SHP77 treated with DMSO at 0.1 percent for 48 hours (cell line): Measurements from ENCODE around the gene RAB19.

Experiments used
- DNase-seq: peaks from one replicate; lab custom pipeline; 2025; lab: John Stamatoyannopoulos, UW

RAB19 gene, protein sequence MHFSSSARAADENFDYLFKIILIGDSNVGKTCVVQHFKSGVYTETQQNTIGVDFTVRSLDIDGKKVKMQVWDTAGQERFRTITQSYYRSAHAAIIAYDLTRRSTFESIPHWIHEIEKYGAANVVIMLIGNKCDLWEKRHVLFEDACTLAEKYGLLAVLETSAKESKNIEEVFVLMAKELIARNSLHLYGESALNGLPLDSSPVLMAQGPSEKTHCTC

DNA sequence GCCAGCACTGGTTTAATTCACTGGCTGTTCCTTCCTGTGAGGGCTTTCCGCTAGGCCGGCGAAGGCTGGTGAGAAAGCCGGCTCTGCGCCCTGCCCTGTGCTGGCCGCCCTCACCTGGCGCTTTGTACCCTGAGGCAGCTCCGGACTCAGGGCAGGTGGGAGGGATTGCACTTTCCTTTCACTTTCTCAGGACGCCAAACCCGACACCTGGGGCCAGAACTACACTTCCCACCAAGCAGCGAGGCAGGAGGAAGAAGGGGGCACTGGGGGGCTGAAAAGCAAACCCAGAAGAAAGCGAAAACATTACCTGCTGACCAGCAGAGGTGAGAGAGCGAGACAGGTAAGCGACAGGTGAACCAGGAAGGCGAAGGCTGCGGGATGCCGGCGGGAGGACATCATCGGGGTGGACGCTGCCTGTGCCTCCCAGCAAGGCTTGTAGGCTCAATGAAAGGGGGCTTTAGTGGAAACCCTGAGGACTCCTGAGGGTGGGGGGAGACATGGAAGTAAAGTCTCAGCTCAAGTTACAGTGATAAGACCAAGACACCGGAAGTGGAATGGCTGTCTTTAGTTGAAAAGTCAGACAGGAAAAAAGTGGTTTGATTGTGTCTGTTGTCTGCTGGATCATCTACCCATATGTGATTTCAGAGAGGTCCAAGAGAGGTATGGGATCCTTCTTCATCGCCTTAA lies at the start of gene RAB19:
Gene RAB19 (plus strand): TSS at position 181 of the 687 bp plus-strand sequence. CDS start 3,589 bp downstream, outside the sequence.
- DNase-seq = no peak

DNA sequence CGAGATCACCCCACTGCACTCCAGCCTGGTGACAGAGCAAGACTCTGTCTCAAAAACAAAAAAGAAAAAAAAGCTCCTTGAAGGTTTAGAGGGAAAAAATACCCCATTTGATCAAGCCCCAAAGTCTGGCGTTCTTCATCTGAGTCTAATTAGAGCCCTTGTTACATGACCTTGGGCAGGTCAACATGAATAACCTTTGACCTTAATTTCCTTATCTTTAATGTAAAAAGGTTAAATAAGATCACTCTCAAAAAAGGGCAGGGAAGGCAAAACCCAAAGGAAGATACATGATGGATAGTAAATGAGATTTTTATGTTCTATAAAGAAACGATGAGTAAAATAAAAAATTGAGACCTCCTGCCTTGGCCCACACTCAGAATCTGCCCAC lies 45.8 kb upstream of the RAB19 start:
- no peak for DNase-seq

DNA sequence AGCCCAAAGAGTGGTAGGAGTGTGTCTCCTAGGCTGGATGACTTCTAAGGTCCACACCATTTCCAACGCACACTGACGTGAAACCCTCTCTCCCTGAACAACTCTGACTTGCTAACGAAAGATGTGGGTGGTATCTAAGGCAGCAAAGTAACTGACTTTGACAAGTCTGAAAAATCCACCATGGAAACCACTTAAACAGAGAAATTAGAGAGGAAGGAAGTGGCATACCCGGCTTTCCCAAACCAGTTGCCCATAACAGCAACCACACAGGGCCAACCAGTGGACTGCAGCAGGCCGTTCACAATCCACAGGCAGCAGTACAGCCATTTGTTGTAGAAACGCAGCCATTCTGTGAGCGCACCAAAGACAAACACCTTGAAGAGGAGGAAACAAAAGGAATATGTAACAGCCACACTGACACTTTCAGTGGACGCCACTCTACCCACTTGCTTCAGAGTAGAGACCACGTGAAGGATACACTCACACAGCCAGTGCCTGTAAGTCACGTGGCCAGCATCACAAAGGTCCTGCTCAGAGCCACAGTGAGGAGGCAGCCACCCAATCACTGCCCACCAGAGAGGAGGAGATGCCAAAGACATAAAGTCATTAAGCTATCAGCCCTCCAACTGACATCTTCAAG lies 45.3 kb upstream of the RAB19 start:
- no peak for DNase-seq

DNA sequence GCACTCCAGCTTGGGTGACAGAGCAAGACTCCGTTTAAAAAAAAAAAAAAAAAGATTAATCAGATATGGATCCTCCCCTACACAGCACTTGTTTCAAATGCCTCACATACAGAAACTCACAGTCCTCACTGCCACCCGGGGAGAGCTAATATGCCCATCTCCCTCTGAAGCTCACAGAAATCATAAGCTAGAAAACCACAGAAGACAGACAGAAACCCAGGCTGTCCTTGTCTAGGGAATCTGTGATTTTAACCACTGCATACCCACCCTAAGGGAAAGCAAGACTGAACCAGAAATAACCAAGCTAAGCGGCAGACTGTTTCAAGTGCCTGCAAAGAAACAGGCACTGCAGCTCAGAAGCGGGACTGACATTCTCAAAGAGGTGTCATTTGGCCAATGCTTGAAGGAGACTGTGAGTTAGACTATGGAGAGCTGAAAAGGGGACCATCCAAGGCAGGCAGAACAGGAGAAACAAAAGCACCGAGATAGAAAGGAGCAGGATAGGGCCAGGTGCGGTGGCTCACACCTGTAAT lies 43.1 kb upstream of the RAB19 start:
- no peak for DNase-seq

DNA sequence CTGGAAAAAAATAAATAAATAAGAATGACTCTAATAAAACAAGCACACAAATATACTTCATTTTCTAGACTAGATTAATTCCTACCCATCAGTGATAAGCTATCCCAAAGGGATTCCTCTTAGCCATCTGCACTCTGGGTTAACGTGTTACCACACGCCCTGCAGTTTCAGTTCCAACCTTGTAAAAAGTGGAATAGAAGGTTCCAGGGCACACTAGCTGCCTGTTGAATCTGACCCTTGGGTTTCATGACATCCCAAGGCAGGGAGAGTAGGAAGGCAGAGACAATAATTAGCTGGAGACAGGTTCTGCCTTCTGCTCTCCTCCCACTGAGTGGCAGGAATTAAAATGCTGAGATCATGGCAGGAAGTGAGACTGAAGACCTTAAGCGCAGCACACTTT lies 39.0 kb upstream of the RAB19 start:
- DNase-seq = no peak

DNA sequence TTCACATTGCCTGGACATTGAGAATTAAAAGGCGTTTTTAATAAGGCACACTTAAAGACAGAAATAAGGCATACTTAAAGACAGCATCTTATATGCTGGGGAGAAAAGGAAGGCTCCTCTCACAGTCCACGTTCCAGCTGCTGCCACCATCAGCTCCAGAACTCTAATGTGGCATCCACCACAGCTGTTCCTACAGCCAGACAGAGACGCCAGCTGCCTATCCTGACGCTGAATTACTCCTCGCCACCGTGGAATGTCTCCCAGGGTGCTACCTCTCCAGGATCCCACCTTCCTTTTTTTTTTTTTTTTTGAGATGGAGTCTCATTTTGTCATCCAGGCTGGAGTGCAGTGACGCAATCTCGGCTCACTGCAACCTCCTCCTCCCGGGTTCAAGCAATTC lies 36.3 kb upstream of the RAB19 start:
- DNase-seq = no peak

DNA sequence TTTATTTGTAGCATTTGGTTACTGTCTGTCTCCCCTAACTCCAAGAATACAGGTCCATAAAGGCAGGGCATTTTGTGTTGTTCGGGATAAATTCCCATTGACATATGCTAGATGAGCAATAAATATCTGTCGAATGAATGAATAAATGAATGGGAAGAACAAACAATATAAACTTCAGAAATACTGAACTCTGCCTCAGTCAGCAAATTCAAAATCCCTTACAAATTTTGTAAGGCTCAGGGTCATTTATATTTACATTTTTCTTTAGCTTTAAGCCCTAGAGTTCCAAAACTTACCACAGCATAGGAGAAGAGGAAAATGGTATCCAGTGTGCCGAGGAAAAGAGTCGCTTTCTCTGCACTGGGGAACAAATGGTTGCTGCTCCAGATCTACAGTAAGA lies 34.6 kb upstream of the RAB19 start:
- no peak for DNase-seq

DNA sequence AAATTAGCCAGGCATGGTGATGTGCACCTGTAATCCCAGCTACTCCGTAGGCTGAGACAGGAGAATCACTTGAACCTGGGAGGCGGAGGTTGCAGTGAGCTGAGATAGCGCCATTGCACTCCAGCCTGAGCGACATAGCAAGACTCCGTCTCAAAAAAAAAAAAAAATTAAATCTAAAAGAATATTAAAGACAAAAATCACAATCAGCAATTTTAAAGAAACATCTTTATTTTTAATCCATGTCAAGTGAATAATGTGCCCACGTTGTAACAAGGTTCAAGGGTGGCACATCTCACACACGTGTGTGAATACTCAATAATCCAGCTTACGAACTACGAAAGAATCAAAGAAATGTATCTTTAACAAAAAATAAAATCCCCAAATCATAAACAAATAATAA lies 28.5 kb upstream of the RAB19 start:
- no peak for DNase-seq

DNA sequence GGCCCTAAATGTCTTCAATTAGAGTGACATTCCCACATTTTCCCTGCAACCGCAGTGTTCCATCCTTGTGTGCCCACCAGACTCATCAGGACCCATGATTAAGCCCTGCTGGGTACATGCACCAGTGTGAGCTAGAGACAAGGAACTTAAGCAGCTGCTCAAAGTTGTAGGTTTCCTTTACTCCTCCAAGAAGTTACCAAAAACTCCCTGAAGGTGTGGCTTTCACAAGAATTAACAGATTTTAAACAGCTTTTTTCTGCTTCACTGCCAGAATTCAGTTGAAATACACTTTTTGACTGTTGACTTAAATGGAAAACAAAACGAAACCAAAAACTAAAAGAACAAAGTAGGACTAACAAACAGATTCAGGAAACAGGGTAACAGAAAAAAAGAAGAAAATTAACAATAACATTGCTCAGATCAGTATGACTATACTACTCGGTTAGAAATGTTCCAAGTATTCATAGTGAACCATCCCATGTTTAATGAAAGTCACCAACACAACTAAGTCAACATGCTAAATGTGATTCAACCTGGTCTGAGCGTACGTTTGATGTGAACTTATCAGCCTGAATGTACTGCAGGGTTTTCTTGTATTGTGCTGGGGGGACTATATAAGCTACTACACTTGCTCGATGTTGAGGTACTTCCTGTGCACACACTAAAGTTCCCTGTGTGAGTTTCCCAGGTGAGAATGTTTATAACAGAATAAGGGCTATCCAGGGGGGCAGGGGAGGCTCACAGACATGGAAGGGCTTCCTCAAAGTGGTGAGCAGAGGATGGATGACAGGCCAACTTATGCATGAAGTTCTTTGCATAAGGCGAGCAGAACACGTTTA lies 27.7 kb upstream of the RAB19 start:
- no peak for DNase-seq

DNA sequence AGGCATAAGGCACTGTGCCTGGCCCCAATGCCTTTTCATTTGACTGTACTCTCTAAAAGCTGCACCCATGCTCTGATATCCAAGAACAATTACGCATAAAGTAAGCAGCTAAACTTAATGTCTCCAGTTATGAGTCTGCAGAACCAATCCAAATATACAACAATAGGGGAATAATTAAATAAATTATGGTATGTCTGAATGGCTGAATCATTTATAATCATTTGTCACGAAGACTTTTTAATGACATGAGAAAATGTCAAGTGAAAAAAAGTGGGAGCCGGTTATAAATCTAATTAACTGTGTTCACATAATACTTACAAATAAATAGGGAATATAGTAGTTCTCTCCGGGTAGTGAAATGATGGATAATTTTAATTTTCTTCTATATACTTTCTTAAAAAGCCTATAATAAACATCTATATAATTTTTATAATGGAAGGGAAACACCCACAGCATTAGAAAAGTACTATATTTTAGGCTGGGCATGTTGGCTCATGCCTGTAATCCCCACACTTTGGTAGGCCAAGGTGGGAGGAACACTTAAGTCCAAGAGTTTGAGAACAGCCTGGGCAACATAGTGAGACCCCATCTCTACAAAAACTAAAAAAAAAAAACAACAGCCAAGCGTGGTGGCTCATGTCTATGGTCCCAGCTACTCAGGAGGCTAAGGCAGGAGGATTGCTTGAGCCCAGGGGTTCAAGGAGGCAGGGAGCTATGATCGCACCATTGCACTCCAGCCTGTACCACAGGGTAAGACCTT lies 19.7 kb upstream of the RAB19 start:
- DNase-seq = no peak

DNA sequence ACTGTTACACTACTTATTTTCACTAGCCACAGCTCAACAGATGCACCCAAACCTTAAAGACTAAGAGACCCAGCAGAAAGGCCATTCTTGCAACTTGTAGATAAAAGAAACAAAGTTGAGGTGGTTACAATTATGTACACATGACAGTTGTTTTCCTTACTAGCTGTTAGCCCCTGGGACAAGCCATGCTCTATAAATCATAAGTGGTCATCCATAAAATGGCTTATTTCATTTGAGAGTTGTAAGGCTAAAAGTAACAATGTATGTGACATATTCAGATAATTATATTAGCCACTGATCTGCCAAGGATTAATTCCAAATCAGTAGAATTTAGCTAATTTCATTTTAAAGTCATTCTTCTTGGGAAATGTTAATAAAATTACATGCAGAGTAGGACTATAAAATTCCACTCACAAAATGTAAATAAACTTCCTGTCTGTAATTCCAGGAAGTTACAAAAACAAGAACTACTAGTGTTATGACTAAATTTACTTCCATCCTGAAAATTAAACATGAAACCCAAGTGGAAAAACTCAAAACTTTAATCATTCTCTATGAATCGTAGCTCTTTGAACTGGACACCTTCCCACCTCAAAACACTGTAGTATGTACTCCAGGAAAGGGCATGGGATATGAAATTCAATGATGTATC lies 18.8 kb upstream of the RAB19 start:
- DNase-seq = no peak

DNA sequence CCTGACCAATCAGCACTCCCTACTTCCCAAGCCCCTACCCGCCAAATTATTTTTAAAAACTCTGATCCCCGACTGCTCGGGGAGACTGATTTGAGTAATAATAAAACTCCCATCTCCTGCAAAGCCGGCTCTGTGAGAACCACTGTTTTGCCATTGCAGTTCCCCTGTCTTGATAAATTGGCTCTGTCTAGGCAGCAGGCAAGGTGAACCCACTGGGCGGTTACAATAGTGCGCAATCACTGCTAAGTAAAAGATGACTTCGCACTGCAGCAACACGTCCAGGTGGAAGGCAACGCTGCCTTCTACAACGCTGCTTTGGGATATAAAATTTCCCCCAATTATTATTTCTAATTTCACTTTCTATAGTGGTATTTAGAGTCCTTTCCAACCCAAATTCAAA lies 14.4 kb upstream of the RAB19 start:
- DNase-seq = no peak

DNA sequence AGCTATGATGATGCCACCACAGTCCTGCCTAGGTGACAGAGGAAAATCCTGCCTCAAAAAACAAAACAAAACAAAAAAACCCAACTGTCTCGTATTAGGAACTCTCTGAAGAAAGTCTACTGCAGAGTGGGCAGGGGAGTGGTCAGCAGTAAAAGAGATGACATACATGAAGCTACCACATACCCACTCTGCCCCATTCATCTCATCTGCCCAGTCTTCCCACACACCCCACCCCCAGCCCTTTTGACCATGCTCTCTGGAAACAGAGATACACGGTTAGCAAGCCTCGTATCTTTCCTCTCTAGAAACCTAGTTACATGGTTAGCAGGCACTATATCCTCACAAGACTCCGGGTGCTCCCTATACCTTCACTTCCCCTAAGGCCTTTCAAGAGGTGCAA lies 13.8 kb upstream of the RAB19 start:
- DNase-seq = no peak

DNA sequence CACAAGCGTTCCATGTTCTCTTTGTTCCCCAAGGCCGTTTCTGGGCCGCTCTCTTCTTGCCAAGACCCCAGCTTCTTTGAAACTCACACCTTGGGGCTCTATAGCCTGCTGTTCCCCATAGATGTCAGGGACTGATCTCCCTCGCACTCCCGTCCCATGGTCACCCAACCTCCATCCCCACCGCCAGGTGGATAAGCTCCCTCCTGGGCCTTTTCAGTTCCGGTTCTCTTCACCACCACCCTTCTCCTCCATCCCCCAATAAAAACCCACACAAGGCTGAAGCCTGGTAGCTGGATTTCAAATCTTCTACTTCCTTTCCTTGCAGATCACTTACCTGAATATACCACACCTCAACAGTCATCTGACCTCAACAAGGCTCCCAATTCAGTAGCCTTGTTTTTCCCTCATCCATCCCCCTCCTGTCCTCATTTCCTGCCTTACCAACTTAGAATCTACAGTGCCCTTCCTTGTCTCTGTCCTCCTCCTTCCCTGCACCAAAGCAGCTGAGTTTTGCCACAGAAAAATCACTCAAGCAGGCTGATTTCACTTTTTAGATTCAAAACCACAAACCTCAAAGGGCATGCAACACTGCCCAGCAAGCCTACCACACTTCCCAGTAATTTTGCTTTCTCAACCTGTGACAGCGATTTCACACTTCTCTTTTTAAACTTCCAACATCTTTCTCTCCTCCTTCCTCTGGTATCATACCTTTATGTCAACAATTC lies 13.2 kb upstream of the RAB19 start:
- DNase-seq = no peak

DNA sequence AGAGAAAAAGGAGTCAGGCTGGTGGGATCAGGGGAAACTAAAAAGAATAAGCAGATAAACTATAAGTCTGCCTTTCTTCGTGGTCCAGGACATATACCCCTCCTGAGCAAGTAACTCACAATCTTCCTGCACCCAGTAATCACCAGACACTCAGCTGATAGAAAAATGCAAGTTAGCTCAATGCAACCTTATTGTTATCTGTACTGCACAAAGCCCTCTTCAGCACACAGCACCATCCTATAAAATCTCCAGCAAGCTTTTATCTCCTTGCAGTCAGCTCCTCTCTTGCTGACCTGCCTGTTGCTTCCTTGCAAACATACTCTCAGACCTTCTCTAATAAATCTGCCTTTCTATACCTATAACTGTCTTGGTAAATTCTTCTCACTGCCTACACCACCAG lies 12.2 kb upstream of the RAB19 start:
- no peak for DNase-seq

DNA sequence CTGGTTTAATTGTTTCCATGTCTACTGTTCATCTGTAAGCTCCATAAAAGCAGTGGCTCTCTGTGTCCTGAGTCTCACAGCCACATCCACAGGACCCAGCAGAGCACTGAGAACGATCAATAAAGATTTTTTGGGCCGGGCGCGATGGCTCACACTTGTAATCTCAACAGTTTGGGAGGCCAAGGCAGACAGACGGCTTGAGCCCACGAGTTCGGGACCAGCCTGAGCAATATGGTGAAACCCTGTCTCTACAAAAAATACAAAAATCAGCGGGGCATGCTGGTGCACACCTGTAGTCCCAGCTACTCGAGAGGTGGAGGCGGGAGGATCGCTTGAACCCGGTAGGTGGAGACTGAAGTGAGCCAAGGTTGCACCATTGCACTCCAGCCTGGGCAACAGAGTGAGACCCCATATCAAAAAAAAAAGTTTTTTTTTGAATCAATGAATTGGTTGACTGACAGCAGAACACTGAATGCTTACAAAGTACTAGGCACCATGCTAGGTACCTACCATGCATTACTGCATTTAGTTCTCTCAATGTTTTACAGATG lies 10.0 kb upstream of the RAB19 start:
- no peak for DNase-seq

DNA sequence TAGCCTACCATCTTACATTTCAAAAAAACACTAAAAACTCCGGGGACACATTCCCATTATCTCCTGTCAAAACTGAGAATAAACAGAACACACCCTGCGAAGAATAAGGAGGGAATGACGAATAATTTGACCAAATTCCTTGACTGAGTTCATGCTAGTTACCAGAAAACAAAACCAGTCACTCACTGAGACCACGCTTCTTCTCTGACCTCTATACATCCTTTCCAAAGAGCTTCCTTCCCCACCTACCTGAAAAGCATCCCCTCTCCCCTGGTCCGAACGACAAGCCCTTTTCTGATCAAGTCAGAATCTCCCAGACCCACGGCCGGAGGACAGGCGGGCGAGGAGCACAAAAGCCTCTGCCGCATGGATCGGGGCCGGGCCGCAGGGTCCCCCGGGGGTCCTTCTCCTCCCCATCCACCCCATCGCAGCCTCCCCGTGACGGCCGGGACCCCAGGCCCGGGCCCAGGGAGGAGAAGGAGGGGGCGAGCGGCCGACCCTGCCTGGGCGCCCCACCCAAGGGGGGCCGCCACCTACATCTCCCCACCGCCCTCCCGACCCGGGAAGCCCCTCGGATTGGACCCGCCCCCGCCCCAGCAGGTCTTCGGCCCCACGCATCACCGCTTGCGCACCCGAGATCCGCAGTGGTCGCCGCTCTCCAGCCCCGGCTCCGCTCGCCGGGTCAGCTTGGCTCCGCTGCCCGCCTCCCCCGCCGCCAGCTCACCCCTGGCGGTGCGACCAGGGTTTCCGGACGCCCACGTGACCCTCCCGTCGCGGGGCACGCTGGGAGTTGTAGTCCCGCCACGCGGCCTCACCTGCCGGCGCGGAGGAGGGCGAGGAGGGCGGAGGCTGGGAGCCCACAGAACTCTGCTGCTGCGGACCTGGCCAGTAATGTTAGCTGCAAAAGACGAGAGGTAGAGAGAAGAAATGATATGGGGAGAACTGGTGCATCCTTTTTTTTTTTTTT lies 5.8 kb upstream of the RAB19 start, which contains the start of gene SLC37A3:
Gene SLC37A3 (minus strand): TSS at position 747 of the 967 bp plus-strand sequence. CDS start 16,004 bp downstream, outside the sequence.
- peak; percentile 33 for DNase-seq

DNA sequence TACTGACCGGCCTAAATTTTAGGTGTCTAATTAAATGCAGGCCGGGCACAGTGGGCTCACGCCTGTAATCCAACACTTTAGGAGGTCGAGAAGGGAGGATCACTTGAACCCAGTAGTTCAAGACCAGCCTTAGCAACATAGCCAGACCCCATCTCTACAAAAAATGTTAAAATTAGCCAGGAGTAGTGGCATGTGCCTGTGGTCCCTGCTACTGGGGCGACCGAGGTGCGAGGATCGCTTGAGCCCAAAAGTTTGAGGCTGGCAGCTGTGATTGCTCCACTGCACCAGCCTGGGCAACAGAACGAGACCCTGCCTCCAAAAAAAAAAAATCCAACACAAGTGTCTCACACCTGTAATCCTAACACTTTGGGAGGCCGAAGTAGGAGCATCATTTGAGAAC lies 5.0 kb upstream of the RAB19 start:
- no peak for DNase-seq

DNA sequence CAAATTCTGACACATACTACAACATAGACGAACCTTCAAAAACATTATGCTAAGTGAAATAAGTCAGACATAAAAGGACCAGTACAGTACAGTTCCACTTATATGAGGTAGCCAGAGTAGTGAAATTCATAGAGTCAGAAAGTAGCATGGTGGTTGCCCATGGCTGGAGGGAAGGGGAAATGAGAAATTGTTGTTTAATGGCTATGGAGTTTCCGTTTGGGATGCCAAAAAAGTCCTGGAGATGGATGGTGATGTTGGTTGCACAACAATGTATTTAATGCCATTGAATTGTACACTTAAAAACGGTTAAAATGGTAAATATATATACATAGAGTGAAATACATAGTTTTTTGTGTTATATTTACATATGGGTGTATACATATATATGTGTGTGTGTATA lies 3.5 kb upstream of the RAB19 start:
- no peak for DNase-seq
